Adipocyte (in vitro differentiated cells): ENCODE measurements around the gene AGAP5.
"Not testable (repeated sequence)": the region's sequence is repeated elsewhere in the genome, so short reads cannot be mapped to it uniquely, and the experiment has no call there.

ENCODE experiments used
- DNase-seq: peaks from one replicate; pipeline ENCODE4 v3.0.0-alpha.2; 2015; ENCODE audit warnings: low read depth
- H3K27me3 ChIP-seq: replicated peaks from 2 replicates; pipeline ENCODE4 v1.7.0; 2013; ENCODE audit warnings: mild to moderate bottlenecking, low read length, moderate library complexity; ENCODE audit not compliant: control insufficient read depth, insufficient read depth
- H3K36me3 ChIP-seq: 2 replicates; pipeline ENCODE4 v1.7.0; 2013; ENCODE audit warnings: low read length, mild to moderate bottlenecking, moderate library complexity; ENCODE audit not compliant: control insufficient read depth, insufficient read depth, severe bottlenecking
- H3K4me1 ChIP-seq: 2 replicates; pipeline ENCODE4 v1.7.0; 2013; ENCODE audit warnings: mild to moderate bottlenecking, low read length, moderate library complexity; ENCODE audit not compliant: control insufficient read depth, insufficient read depth
- H3K4me3 ChIP-seq: 2 replicates; pipeline ENCODE4 v1.7.0; 2013; ENCODE audit warnings: mild to moderate bottlenecking, low read length, moderate library complexity
- H3K9ac ChIP-seq: 2 replicates; pipeline ENCODE4 v1.7.0; 2013; ENCODE audit warnings: mild to moderate bottlenecking, low read length, moderate library complexity
- H3K9me3 ChIP-seq: 2 replicates; pipeline ENCODE4 v1.7.0; 2013; ENCODE audit warnings: mild to moderate bottlenecking, low read length, moderate library complexity; ENCODE audit not compliant: control insufficient read depth

The AGAP5 gene

DNA sequence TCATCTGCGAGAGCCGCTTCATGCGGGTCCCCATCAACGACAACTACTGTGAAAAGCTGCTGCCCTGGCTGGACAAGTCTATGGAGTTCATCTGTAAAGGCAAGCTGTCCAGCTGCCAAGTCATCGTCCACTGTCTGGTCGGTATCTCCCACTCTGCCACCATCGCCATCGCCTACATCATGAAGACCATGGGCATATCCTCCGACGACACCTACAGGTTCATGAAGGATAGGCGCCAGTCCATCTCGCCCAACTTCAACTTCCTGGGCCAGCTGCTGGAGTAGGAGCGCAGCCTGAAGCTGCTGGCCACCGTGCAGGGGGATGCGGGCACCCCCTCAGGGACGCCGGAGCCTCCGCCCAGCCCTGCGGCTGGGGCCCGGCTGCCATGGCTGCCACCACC is 34.5 kb upstream of the AGAP5 start:
- H3K9me3 ChIP-seq: no peaks in the 10 kb centered on the region
- no peak overlapping the region for H3K9ac ChIP-seq
- H3K27me3 ChIP-seq: no peaks in the 10 kb centered on the region
- H3K4me1 ChIP-seq: peaks cover 11% of the 10 kb centered on the region
- no peak for DNase-seq
- peaks cover 15% of the 10 kb centered on the region for H3K36me3 ChIP-seq
- no peak overlapping the region for H3K4me3 ChIP-seq

DNA sequence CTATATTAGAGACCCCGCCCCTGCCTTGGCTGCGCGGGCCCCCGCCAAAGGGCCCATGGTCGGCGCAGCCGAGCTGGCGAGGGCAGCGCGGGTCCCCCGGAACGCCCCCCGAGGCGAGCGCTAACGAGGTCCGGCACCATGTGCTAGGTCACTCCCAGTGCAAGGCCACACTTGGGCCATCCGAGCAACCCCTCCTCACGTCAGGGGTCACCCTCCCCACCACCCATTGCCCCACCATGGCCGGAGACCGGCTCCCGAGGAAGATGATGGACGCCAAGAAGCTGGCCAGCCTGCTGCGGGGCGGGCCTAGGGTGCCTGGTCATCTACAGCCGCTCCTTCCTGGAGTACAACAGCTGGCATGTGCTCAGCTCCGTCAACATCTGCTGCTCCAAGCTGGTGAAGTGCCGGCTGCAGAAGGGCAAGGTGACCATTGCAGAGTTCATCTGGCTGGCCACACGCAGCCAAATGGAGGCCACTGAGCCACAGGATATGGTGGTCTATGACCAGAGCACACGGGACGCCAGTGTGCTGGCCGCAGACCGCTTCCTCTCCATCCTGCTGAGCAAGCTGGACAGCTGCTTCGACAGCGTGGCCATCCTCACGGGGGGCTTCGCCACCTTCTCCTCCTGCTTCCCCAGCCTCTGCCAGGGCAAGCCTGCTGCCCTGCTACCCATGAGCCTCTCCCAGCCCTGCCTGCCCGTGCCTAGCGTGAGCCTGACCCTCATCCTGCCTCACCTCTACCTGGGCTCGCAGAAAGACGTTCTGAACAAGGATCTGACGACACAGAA is 33.9 kb upstream of the AGAP5 start:
- H3K36me3 ChIP-seq: peaks cover 21% of the 10 kb centered on the region
- H3K4me3 ChIP-seq: peak overlapping the region; percentile 98
- peak overlapping the region; percentile 94 for H3K9ac ChIP-seq
- no peaks in the 10 kb centered on the region for H3K9me3 ChIP-seq
- DNase-seq: no peak
- H3K27me3 ChIP-seq: no peaks in the 10 kb centered on the region
- peaks cover 11% of the 10 kb centered on the region for H3K4me1 ChIP-seq

DNA sequence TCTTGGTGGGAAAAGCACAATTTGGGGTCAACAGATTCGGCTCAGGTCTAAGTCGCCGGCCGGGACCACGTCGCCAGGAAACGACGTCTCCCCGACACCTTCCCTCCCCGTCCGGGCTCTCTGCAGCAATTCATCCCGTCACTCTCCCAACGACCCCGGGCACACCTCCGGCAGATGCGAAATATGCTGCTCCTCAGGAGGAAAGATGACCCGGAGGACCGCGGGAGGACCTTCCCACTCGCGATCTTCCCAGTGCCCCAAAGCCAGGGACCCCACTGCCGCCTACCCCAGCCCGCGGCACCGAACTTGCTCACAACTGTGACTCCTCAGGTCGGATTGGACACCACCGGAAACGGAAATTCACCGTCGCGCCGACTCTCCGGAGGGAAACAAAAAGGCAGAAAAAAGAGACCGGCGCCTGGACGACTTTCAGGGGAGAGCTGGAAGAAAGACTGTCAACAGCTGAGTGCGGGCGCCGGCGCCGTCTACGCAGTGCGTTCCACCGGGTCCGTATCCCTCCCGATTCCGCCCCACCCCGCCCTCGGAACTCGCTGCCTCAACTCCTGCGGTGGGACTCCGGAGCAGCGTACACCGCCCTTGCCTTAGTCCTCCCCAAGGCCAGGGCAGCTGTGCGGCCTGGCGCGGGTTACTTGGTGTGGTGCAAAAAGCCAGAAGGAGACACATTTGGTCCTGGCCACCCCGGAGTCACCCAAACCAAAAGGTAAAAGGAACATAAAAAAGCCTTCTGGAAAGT is 32.4 kb upstream of the AGAP5 start:
- DNase-seq: peak; percentile 96
- H3K27me3 ChIP-seq: no peaks in the 10 kb centered on the region
- H3K36me3 ChIP-seq: peaks cover 34% of the 10 kb centered on the region
- H3K9ac ChIP-seq: peak overlapping the region; percentile 94
- peaks cover 11% of the 10 kb centered on the region for H3K4me1 ChIP-seq
- H3K9me3 ChIP-seq: no peaks in the 10 kb centered on the region
- H3K4me3 ChIP-seq: peak overlapping the region; percentile 98

DNA sequence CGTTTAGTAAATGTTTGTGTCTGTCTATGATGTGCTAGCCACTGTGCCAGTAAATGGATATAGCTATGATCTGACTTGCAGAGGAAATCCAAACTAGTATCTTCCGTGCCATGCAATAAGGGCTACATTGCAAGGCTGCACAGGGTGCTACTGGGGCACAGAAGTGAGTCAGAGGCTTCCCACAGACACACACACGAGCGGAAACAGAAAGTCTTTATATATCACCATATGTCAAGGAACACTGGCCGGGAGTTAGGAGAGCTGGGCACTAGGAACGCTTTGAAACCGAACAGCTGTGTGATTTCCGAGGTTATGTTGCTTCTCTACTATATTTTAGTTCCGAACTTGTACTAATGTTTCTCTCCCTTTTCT is 31.9 kb upstream of the AGAP5 start:
- Histone ChIP-seq H3K4me1 (peaks cover 11% of the 10 kb centered on the region), H3K4me3 (peak overlapping the region; percentile 98), H3K36me3 (peaks cover 38% of the 10 kb centered on the region), H3K9ac (peak overlapping the region; percentile 94)
- H3K9me3 ChIP-seq, H3K27me3 ChIP-seq: not testable (repeated sequence)
- DNase-seq: peak; percentile 57

DNA sequence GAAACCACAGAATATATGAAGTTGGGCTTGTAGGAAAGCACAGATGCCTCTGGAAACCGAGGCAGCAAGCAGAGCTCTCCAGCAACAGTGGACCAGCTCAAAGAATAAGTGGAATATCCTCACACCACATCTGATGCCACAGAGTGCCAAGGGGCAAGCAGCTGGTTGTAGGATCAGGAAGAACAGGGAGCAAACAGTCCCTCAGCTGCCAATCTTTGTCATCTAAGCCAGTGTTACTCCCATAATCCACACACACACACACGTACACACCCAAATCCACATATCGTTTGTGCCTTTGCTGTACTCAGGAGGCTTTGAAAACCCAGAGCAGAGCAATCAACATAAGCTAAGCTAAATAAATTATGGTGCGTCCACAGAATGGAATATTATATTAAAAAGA is 25.6 kb upstream of the AGAP5 start:
- no peak for DNase-seq

DNA sequence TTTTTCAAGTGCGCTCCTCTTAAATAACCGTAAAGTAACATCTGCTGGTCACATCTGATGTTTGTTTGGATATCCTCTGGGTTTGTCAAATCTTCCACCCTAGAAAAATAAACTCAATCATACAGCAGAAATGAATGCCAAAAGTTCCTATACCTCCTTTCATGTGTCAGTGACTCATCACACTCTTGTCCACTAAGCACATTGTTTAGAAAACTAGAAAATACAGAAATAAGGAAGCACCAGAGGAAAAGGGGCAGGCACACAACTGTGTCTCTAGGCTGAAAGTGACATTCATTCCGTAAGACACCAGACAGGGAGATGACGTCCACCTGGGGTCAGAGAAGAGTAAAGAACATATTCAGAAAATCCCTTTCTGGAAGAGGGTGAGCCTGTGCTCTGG is 22.7 kb upstream of the AGAP5 start:
- not testable (repeated sequence) for H3K27me3 ChIP-seq, H3K9ac ChIP-seq, H3K4me3 ChIP-seq, H3K9me3 ChIP-seq, H3K4me1 ChIP-seq
- H3K36me3 ChIP-seq: peaks cover 92% of the 10 kb centered on the region
- DNase-seq: peak; percentile 45

More for the DNA sequence above, 25.6 kb upstream of the AGAP5 start:
- Histone ChIP-seq H3K9ac (no peak overlapping the region), H3K4me3 (no peak overlapping the region), H3K9me3 (no peaks in the 10 kb centered on the region), H3K27me3 (no peaks in the 10 kb centered on the region), H3K4me1 (no peaks in the 10 kb centered on the region), H3K36me3 (peaks cover 87% of the 10 kb centered on the region)

DNA sequence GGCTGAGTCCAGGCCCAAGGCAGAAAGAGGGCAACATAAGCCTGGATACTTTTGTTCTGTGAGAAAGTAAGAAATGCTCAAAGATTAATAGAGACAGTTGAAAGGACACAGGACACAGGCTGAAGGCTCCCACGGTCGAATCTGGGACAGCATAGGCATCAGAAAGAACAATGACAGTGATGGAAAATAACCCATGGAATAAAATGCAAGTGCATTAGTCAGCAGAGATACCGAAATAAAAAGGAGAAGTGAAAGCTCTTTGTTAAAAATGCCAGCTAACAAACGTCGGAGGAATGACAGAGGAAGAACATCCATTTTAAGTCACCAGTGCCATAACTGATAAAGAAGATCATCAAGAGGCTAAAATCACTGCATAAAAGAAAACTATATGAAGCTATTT is 19.6 kb upstream of the AGAP5 start:
- H3K9ac ChIP-seq: no peak overlapping the region
- peaks cover 67% of the 10 kb centered on the region for H3K36me3 ChIP-seq
- no peaks in the 10 kb centered on the region for H3K4me1 ChIP-seq
- H3K9me3 ChIP-seq: no peaks in the 10 kb centered on the region
- H3K27me3 ChIP-seq: no peaks in the 10 kb centered on the region
- H3K4me3 ChIP-seq: no peak overlapping the region
- no peak for DNase-seq

DNA sequence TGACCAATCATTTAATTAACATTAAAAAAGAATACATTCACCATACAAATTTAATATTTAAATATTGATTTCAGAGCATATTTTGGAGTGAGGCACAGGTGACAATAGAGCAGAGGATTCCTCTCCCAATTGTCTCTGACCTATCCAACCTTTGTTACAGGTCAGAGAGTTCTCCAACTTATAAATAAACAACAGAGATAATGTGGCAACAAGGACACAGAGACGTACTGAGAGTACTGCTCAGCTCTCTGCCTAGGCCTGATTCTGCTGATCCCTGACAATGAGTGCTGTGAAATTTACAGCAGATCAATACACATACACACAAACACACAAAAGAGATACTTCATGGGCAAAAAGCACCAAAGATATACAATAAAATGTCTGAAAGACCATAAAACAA is 18.3 kb upstream of the AGAP5 start:
- Histone ChIP-seq H3K36me3 (peaks cover 56% of the 10 kb centered on the region), H3K4me3 (no peak overlapping the region)
- no peak for DNase-seq

DNA sequence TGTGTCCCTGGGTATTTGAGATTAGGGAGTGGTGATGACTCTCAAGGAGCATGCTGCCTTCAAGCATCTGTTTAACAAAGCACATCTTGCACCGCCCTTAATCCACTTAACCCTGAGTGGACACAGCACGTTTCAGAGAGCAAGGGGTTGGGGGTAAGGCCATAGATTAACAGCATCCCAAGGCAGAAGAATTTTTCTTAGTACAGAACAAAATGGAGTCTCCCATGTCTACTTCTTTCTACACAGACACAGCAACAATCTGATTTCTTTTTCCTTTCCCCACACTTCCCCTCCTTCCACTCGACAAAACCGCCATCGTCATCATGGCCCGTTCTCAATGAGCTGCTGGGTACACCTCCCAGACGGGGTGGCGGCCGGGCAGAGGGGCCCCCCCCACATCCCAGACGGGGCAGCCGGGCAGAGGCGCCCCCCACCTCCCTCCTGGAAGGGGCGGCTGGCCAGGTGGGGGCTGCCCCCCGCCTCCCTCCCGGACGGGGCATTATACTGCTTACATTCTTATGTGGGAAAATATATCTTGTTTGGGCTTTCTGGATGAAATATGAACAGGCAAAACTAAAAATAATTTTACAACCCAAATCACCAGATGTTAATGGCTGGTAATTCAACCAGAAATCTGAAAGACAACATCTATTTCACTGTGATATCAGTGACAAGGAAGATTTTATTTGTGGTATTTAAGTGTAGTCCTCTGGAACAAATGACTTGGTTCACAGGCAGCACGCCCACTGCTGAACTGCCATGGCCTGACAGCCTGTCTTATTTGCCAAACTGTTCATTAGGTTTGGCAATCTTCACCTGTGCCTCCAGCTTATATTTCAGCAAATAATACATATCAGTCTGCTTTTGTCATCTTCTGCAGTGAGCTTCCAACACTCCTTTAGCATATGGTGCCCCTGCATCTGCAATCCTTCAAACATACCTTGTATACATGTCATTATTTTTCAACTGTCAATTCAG is 17.6 kb upstream of the AGAP5 start:
- H3K4me3 ChIP-seq, DNase-seq, H3K9ac ChIP-seq, H3K4me1 ChIP-seq, H3K9me3 ChIP-seq, H3K27me3 ChIP-seq: not testable (repeated sequence)
- peaks cover 49% of the 10 kb centered on the region for H3K36me3 ChIP-seq

More for the DNA sequence above, 18.3 kb upstream of the AGAP5 start:
- H3K9me3 ChIP-seq: no peaks in the 10 kb centered on the region
- H3K9ac ChIP-seq: no peak overlapping the region
- H3K4me1 ChIP-seq: no peaks in the 10 kb centered on the region
- H3K27me3 ChIP-seq: no peaks in the 10 kb centered on the region

DNA sequence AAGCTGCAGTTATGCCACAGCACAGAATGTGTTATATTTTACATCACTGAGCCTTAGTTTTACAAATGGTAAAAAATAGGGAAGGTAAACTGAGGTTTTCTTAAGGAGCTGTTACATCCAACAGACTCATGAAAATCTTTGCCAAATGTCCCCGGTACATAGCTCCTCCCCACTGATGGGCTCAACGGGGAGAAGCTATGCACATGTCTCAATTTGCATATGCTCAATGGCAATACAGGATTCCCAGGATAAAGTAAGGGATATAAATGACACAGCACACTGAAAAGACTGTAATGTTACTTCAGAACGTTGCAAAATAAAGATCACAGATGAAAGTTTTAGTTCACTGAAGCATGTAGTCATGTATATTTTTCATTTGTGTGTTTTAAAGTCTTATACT is 16.6 kb upstream of the AGAP5 start:
- H3K36me3 ChIP-seq: peaks cover 39% of the 10 kb centered on the region
- not testable (repeated sequence) for H3K9me3 ChIP-seq, DNase-seq, H3K9ac ChIP-seq, H3K4me3 ChIP-seq, H3K4me1 ChIP-seq, H3K27me3 ChIP-seq

DNA sequence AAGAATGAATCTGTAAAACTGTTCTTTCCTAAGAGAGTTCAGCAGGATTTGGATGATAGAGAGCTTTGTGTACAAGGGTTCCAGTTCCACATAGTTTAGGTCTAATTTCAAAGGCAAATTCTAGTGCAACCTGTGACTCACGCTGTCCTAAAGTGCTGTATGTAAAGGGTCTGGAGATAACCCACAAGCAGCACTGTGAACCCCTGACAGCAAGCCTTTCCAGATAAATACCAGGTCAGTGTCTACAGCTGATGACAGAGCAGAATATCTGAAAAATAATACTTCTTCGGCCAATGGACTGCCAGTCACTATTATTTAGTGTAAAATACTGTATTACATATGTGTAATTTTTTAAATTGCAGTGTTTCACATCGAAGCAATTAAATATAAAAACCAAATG is 16.0 kb upstream of the AGAP5 start:
- not testable (repeated sequence) for H3K4me1 ChIP-seq, H3K27me3 ChIP-seq, H3K9ac ChIP-seq, H3K4me3 ChIP-seq, H3K9me3 ChIP-seq, DNase-seq
- H3K36me3 ChIP-seq: peaks cover 33% of the 10 kb centered on the region
